IPS-11a (cell line): Measurements from ENCODE around the gene CMYA5.
"Not testable (repeated sequence)": the region's sequence is repeated elsewhere in the genome, so short reads cannot be mapped to it uniquely, and the experiment has no call there.

Experiments
- H3K4me3 ChIP-seq: one replicate; pipeline ENCODE4 v1.5.1; 2013; ENCODE audit warnings: low read depth, low read length, control low read depth

The CMYA5 gene

DNA sequence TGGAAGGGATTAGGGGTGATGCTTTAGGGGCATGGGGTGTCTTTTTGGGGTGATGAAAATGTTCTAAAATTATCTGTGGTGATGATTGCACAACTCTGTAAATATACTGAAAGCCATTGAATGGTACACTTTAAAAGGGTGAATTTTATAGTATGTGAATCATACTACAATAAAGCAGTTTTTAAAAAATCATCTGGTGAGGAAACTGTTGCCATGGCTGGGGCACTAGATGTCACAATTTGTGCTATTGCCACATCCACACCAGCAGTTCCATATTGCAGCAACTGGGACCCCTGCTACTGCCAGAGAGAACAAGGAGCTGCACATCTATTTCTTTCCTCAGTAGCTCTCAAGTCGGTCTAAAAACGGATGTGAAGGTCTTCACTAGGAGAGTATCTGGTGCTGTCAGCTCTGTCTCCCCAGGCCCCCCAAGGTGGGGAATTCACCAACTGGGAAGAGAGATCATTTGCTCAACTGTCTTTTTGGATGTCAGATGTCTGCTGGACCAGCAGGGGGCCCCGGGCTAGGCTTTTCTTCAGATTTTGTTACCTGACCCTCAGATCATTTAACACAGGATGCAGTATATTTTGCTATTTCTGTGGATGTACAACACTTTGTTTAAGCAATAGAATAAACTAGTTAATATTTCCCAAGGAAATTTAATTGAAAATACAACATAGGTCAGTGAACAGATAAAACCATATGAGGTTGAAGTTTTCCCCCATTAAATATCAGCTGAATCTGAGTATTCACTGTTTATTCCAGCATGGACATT is 13.2 kb downstream of the CMYA5 start:
- H3K4me3 ChIP-seq: no peak overlapping the region

DNA sequence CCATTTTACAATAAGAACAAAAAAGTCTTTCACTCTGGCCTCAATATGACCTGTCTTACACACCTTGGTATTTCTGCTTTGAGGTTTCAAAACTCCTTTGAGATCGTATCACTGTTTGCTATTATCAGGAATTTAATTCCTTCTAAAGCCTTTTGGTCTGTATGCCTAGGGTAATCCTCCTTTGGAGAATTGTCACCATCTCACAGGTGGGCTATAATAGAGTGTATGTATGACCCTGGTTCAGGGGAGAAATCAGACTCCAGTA is 13.7 kb downstream of the CMYA5 start:
- H3K4me3 ChIP-seq: no peak overlapping the region

DNA sequence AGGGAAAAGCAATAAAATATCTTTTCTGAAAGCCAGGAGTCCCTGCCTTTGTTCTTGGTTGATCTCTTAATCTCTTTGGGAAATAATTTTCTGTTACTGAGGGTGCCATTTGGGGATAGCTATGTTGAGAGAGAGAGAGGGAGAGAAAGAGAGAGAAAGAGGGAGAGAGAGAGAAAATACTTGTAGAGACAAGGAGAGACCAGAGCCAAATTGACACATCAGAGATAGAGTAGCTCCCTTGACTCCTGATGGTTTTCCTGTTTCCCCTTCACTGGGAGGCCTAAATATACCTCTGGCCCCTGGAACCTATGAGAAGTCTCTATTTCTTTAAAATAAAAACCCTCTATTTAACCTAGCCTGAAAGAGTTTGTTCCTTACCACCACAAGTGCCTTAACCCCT is 14.9 kb downstream of the CMYA5 start:
- H3K4me3 ChIP-seq: no peak overlapping the region

DNA sequence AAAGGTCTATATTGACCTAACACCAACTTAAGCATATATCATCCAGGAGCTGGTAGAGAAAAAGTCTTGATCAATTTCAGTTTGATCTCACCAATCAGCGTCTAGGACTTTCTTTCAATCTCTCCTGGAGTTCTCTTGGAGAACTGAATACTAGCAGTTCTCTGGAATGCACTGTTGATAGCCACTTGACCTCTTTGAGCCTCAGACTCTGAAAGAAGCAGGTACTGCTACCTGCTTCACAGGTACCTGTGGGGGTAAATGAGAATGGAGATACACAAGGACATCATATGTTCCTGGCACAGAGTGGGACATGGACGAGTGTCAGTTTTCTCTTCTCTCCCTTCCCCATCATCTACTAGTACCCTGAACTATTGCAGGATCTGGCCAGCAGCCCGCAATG is 16.0 kb downstream of the CMYA5 start:
- no peak overlapping the region for H3K4me3 ChIP-seq

DNA sequence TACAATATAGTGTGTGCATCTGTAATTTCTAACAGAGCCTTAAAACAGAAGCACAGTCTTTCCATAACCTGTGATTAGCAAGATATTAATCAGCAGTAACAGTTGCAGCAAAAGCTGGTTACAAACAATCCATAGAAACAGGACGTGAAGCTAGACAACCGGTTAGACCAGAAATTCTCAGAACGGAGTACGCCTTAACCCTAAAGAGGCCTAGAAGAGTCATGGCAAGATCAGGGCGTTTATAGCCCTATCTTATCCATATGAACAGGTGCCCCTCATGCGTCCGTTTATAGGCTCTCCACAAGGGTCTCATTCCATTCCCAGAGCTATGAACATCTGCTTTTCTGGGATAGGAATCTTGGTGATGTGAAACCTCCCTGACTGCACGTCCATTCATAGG is 16.7 kb downstream of the CMYA5 start:
- H3K4me3 ChIP-seq: not testable (repeated sequence)

DNA sequence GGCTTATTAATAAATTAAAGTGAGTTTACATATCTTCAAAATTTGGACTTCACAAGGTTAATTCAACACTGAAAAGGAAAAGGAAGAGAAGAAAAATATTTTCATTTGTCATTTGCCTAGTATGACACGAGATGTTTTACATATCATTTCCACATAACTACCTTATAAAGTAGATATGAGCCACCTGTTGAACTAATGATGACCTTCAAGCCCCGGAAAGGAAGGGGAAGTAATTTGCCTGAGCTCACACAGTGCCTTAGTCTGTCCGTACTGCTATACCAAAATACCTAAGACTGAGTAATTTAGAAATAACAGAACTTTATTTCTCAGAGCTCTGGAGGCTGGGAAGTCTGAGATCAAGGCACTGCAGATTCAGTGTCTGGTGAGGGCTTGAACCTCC is 17.9 kb downstream of the CMYA5 start:
- no peak overlapping the region for H3K4me3 ChIP-seq

DNA sequence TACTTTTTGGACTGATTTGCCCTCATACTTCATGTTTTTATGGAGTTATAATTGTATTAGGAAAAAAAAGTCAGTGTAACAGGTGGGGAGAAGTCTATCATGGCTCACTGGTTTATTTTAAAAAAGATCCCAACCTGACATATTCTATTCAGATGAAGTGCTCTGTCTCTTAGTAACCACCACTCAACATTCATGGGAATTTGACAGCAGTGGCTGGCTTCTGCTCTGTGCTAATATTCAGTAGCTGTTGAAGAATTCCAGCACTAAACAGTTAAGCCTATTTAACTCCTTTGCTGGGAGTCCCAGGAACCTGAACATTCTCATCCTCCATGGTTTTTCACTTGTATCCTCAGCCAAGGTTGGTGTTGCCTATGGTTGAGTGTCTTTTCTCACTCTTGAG is 23.1 kb downstream of the CMYA5 start:
- H3K4me3 ChIP-seq: no peak overlapping the region

DNA sequence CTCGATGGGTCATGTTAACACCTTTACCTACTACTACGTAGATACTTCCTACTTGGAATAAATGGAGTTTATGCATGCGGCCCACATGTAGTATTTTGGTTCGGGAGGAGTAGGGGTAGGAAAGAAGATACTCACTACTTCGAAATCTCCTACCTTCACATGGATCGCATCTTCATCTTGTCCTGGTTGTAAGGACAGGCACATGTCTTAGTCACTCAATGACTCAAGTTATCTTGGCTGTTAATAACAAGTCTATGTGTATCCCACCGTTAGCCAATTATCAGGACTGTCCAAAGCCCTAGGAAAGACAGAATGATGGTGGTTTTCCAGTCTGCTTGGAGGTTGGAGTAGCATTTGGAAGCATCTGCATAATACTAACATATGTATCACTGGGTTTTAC is 24.1 kb downstream of the CMYA5 start:
- no peak overlapping the region for H3K4me3 ChIP-seq

DNA sequence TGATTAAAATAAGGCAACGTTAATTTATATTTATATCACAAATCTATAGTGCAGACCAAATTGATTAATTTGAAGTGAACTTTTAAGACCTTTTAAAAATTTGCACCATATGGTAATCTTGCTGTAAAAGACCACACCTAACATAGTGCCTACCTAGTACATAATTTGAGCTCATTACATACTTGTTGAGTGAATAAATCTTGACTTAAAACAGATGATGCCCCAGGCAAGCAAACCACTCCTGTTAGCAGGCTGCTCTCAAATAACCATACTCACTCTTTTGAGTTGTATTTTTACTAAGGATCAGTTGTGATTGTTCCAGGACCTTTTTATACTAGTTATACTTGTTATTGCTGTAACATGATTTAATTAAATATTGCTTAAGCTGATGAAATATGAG is 27.2 kb downstream of the CMYA5 start:
- H3K4me3 ChIP-seq: no peak overlapping the region

DNA sequence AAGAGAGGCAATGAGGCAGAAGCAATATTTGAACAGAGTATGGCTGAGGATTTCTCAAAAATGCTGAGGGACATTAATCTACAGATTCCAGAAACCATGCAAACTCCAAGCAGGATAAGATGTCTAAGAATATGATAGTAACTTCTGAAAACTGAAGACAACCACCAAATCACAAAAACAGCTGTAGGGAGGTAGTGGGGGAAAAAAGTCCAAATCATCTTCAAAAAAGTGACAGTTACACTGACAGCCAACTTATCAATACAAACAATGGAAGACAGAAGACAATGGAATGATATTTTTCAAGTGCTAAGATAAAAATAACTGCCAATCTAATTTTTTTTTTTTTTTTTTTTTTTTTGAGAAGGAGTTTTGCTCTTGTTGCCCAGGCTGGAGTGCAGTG is 30.5 kb downstream of the CMYA5 start:
- no peak overlapping the region for H3K4me3 ChIP-seq

DNA sequence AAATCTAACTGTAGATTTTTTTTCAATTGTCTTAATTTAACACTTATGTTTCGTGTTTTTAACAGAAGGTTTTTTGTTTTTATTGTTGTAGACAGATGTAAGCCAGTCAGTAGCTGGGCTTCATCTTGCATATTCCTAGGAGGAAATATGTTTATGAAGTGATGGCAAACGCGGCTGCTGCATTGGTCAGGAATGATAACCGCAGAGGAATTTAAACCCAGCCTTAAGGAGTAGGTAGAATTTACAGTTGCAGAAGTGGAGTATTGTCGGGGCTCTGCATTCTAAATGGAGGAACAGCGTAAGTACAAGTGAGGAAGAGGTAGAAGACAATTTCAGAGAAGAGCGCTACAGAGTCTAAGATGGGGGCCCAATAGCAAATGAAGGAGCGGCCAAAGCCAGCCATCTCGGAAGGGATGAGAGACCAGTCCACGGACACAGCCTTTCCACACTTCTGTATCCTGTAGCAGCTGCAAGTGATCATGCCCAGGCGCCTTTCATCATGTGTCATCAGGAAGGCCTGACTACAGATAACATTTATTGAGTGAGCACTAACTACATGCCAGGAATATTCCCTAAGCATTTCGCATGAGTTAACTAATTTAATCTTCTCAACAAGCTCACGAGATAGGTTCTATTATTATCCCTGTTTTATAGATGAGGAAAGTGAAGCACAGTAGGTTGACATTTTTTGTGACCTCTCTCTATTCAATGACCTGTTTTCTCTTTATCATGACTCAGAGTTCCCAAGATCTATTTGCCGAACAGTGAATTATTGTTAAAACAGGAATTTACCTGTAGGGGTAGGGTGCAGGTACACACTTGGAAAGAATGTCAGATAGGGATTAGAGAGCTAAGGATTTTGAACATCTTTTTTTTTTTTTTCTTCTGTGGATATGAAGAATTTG is 38.1 kb downstream of the CMYA5 start:
- no peak overlapping the region for H3K4me3 ChIP-seq

DNA sequence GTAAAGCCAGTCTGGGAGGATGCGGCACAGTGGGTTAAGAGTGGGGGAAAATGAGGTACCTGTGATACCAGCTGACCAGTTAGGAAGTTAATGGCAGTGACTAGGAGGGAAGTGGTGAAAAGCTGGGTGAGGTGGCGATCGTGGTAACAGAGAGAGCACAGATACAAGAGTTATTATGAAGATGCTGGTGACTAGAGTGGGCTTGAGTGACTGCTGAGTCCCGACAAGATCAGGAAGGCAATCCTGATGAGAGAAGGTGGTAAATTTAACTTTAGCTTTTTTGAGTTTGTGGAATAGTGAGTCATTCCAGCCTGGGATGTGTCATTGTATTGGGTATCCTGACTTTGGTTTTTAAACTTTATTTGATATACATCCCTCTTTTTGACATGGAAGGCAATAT is 38.8 kb downstream of the CMYA5 start:
- H3K4me3 ChIP-seq: no peak overlapping the region

DNA sequence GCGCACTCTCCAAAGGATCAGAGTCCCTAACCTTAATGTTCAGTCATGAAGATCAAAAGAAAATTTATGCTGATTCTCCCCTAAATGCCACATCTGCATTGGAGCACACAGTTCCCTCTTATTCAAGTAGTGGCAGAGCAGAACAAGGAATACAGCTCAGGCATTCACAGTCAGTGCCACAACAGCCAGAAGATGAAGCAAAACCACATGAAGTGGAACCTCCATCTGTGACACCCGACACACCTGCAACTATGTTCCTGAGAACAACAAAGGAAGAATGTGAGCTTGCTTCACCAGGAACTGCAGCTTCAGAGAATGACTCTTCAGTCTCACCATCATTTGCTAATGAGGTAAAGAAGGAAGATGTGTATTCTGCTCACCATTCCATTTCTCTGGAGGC is 40.0 kb downstream of the CMYA5 start:
- H3K4me3 ChIP-seq: no peak overlapping the region

DNA sequence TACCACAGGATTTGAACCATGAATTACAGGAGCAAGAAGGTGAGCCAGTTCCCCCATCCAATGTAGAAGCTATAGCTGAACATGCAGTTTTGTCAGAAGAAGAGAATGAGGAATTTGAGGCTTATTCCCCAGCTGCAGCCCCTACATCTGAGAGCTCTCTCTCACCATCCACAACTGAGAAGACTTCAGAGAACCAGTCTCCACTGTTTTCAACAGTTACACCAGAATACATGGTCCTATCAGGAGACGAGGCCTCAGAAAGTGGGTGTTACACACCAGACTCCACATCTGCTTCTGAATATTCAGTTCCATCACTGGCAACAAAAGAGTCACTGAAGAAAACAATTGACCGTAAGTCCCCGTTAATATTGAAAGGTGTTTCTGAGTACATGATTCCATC is 40.9 kb downstream of the CMYA5 start:
- H3K4me3 ChIP-seq: no peak overlapping the region

DNA sequence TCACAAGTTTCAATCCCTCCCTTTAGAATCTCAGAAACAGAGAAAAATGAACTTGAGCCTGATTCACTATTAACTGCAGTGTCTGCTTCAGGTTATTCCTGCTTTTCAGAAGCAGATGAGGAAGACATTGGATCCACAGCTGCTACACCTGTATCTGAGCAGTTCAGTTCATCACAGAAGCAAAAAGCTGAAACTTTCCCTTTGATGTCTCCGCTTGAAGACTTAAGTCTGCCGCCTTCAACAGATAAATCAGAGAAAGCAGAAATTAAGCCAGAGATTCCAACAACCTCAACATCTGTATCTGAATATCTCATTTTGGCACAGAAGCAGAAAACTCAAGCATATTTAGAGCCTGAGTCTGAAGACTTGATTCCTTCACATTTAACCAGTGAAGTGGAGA is 42.1 kb downstream of the CMYA5 start:
- H3K4me3 ChIP-seq: no peak overlapping the region

DNA sequence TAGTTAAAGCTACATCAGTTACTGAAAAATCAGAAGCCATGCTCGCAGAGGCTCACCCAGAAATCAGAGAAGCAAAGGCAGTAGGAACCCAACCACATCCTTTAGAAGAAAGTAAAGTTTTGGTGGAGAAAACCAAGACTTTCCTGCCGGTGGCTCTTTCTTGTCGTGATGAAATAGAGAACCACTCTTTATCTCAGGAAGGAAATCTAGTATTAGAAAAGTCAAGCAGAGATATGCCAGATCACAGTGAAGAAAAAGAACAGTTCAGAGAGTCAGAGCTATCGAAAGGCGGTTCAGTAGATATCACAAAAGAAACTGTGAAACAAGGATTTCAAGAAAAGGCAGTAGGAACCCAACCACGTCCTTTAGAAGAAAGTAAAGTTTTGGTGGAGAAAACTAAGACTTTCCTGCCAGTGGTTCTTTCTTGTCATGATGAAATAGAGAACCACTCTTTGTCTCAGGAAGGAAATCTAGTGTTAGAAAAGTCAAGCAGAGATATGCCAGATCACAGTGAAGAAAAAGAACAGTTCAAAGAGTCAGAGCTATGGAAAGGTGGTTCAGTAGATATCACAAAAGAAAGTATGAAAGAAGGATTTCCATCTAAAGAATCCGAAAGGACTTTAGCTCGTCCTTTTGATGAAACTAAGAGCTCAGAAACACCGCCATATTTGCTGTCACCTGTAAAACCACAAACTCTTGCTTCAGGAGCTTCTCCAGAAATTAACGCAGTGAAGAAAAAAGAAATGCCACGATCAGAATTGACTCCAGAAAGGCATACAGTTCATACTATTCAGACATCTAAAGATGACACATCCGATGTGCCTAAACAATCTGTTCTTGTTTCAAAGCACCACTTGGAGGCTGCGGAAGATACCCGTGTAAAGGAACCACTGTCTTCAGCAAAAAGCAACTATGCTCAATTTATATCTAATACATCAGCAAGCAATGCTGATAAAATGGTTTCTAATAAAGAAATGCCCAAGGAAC is 47.2 kb downstream of the CMYA5 start:
- no peak overlapping the region for H3K4me3 ChIP-seq

DNA sequence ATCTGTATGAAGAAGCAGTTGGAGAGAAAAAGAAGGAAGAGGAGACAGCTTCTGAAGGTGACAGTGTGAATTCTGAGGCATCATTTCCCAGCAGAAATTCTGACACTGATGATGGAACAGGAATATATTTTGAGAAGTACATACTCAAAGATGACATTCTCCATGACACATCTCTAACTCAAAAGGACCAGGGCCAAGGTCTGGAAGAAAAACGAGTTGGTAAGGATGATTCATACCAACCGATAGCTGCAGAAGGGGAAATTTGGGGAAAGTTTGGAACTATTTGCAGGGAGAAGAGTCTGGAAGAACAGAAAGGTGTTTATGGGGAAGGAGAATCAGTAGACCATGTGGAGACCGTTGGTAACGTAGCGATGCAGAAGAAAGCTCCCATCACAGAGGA is 48.7 kb downstream of the CMYA5 start:
- no peak overlapping the region for H3K4me3 ChIP-seq

DNA sequence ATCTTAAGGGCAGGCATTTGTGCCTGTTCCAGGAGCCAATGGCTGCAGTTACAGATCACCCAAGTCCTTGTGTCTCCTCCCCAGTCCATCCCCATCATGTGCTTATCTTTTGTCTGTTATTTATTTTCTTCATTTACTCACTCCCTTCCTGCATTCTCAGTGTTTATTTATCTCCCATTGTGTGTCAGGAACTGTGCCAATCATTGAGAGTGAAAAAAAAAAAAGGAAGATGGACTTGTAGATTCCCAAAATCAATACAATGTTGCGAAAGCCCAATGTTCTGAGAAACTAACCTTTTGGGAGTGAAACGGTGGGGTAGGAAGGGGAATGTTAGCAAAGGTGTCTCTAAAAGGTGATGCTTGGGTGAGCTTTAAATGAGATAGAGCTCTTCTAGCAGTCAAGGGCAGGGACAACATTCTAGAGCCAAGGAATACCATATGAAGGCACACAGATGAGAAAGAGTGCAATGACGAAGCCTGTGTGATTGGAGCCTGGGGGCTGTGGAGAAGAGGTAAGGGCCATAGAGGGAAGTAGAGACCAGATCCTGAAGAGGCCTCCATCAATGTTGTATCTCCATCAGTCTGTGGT is 53.0 kb downstream of the CMYA5 start:
- no peak overlapping the region for H3K4me3 ChIP-seq

DNA sequence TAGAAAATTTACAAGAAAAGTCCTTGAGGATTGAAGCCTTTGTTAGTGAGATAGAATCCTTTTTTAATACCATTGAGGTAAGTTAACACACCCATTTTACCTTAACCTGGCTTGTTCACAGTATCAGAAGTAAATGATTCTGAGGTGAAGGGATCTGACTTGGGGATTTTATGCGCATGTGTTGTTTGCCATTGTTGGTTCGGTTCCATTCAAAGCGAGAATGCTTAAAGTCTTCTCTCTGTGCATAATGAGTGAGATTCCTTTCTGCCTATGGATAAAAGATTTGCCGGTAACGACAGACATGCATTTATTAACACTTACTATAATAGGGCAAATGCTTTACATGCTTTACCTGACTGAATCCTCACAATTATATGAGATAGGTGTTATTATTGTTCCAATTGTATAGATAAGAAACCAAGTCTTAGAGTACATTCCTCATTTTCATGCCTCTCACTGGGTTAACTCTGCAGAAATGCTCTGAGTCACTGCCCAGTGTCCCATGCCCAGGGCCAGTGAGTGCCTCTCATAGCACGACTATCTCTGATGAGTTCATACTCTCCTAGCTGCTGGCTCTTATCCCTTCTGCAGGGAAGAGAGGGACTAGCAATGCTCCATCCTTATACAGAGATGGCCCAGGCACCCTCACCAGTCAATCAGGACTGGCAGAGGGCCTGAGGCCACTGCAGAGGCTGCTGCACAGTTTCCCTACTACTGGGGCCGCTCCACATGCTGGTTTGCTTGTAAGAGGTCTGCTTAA is 54.4 kb downstream of the CMYA5 start:
- no peak overlapping the region for H3K4me3 ChIP-seq

DNA sequence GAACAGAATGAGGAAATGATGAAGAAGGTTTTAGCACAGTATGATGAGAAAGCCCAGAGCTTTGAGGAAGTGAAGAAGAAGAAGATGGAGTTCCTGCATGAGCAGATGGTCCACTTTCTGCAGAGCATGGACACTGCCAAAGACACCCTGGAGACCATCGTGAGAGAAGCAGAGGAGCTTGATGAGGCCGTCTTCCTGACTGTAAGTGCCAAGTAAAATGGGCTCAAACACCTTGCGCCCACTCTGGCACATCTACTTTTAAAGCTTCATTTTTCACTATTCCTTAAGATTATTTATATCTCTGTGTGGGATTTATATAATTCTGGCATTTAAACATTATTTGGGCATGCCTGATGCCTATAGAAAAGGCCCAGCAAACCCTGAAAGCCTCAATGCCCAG is 55.6 kb downstream of the CMYA5 start:
- no peak overlapping the region for H3K4me3 ChIP-seq
